Activated CD4-positive, alpha-beta T cell treated with anti-CD3 and anti-CD28 coated beads, Interleukin-2, amount 50 U/mL, for 1 hour (primary cell): ENCODE measurements around the gene METTL24.
"Not testable (repeated sequence)": the region's sequence is repeated elsewhere in the genome, so short reads cannot be mapped to it uniquely, and the experiment has no call there.

Experiments
- DNase-seq: peaks from one replicate; pipeline ENCODE4 v3.0.0-alpha.2; 2020

Gene METTL24

GRCh38 chr6:110332281-110332680 lies 25.9 kb downstream of the METTL24 start:
- DNase-seq = no peak

DNA sequence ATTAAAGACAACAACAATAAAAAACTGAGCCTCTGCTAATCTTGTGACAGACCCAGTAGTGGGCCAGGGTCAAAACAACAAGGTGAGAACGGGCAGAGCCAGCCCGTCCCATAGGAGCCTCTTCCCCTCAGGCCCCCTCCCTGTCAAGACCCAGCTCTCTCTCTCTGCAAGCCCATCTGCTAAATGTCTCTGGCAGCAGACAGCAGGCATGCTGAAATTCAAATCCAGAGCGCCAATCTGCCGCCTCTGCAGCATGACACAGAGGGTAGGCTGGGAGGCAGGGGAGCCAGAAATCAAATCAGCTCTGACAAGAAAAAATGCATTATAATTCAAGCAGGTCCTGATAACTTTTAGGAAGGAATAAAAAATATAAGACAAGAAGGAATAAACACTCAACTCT lies 26.3 kb downstream of the METTL24 start:
- DNase-seq = no peak

DNA sequence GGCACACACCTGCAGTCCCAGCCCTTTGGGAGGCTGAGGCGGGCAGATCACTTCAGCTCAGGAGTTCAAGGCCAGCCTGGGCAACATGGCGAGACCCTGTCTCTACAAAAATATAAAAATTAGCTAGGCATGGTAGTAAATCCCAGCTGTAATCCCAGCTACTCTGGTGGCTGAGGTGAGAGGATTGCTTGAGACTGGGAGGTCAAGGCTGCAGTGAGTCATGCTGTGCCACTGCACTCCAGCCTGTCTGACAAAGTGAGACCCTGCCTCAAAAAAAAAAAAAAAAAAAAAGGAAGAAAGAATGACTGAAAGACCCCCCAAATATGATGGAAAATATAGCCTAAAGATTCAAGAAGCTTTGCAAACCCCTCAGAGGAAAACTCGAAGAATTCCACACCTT lies 26.8 kb downstream of the METTL24 start:
- DNase-seq = no peak

DNA sequence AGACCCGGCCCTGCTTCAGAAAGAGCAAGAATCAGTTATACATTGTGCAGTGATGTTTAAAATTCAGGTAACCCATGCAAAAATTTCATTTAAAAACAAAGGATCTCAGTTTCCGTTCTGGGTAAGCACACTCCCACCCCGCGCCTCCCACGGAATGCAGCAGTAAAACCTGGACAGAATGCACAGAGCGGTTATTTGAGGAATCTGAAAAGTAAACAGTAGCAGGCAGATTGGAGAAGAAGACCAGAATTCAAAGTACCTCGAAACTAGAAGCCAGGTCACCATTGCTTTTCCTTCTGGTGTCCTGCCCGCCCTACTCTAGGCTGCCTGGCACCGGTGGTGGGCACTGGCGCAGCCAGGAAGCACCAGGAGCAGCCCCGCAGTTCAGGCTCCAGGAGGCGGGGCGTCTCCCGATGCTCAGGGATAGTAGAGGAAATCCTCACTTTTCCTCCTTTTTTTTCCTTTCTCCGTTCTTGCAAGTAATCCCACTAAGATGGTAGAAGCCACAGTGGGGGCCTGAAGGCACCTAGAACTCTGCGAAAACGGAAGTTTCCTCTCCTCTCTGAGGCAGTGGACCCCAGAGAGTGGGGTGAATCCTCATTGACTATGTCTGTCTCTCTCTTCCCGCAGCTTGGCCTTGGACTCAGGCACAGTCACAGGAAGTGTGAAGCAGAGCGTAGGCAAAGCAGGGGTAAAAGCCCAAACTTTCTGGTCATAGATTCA lies 28.3 kb downstream of the METTL24 start:
- DNase-seq = no peak

DNA sequence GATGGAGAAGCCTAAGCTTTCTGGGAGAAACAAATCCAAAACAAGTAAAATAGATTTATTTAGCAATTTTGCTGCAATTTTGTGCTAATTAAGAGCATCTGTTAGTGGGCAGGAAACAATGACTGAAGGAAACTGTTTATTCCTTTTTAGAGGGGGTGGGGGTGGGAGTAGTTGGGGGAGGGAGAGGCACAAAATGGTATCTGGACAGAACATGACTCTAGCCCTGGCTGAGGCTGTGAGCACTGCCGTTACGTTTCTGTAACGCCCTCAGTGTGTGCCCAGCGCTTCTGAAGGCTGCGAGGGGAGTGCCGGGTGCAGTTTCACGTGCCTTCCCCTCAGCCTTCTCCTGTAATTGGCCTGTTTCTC lies 28.8 kb downstream of the METTL24 start:
- no peak for DNase-seq

DNA sequence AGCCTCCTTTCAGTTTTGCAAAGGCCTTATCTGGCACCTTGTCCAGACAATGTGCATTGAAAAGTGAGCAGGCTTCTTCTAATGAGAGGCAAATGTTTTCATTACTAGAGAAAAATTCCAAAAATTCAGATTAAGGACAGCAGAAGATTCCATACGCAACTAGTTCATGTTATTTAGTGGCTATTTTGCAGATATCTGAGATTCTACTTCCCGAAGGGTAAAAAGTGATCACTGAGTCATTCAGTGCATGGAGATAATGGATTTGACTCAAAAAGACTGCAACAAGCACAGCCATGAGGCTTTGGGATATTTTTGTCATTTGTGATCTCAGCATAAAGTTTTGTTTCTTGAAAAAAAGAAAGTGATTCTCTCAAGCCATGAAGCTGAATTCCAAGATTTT lies 29.9 kb downstream of the METTL24 start:
- no peak for DNase-seq

GRCh38 chr6:110327391-110327790 lies 30.8 kb downstream of the METTL24 start:
- DNase-seq = no peak

DNA sequence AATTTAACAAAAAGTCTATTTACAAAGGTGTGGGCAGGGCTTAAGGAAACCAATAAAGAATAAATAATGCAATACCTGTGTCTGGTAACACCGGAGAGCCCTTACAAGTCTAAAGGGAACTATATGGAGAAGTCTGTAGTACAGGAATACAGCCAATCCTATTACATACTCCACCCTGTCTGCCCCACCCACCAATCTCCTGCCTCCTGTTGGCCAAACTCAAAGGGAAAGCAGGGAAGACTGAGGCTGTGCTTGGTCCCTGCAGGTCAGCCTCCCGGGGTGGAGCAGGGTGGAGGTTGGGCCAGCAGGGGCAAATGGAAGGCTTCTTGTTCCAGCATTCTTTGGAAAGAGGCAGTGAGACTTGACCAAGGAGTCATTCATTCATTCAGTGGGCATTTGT lies 31.5 kb downstream of the METTL24 start:
- no peak for DNase-seq

DNA sequence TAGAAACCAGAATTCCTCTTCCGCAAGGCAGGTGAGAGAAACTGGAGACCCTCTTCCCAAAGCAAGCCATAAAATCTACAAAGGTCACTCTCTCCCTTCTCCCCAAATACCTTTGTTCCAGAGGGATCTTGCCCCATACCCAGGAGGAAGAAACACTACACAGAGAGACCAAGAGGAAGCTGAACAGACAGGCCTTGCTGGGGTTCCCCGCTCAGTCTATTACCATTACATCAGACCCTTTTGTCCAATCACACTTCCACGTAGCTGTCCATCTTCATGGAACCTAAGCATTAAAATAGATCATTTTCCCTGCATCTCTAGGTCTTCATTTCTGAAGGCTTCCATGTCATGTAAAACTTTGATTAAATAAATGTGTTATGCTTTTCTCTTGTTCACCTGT lies 32.1 kb downstream of the METTL24 start:
- no peak for DNase-seq

DNA sequence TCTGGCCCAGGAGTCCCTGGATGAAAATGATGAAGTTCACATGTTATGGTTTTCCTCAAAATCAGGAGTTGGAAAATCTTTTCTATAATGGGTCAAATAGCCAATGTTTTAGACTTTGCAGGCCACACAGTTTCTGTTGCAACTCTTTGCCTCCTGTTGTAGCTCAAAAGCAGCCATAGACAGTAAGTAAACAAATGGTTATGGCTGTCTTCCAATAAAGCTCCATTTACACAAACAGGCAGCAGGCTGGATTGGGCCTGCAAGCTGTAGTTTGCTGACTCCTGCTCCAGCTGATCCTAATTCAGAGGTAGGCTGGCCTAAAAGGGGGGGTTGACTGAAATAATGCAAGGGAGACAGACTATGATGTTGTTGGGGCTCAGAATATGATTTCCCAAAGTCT lies 33.0 kb downstream of the METTL24 start:
- no peak for DNase-seq

GRCh38 chr6:110324548-110324947 lies 33.6 kb downstream of the METTL24 start:
- no peak for DNase-seq

DNA sequence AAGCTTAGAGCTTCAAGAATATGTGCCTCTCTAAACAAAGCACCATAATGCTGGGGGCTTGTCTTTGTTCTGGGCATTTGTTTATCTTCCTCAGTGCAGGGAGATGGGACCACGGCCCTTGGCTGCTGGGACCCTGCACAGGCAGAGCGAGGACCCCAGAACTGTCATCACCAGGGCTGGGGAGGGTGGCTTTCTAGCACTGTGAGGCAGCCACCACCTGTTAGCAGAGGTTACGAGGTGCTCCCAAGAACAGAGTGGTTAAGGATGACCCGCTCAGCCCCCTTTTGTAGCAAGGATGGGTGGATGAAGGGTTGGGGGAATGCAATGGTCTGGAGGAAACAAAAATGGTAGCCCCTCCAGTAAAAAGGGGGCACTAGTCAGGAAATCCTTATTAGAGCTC lies 34.9 kb downstream of the METTL24 start:
- no peak for DNase-seq

GRCh38 chr6:110322874-110323242 lies 35.3 kb downstream of the METTL24 start:
- DNase-seq = no peak

- no peak for DNase-seq
Measured at GRCh38 chr6:110322151-110322873, 35.8 kb downstream of the METTL24 start.

GRCh38 chr6:110320307-110320706 lies 37.8 kb downstream of the METTL24 start:
- DNase-seq = no peak

GRCh38 chr6:110319843-110320242 lies 38.3 kb downstream of the METTL24 start:
- DNase-seq = no peak

- no peak for DNase-seq
Measured at GRCh38 chr6:110319381-110319780, 38.8 kb downstream of the METTL24 start.

GRCh38 chr6:110318971-110319370 lies 39.2 kb downstream of the METTL24 start:
- DNase-seq = no peak

GRCh38 chr6:110317646-110318045 lies 40.5 kb downstream of the METTL24 start:
- DNase-seq = no peak

GRCh38 chr6:110317189-110317588 lies 41.0 kb downstream of the METTL24 start:
- DNase-seq = no peak

GRCh38 chr6:110315869-110316398 lies 42.2 kb downstream of the METTL24 start:
- no peak for DNase-seq

GRCh38 chr6:110315207-110315868 lies 42.8 kb downstream of the METTL24 start:
- DNase-seq = no peak

DNA sequence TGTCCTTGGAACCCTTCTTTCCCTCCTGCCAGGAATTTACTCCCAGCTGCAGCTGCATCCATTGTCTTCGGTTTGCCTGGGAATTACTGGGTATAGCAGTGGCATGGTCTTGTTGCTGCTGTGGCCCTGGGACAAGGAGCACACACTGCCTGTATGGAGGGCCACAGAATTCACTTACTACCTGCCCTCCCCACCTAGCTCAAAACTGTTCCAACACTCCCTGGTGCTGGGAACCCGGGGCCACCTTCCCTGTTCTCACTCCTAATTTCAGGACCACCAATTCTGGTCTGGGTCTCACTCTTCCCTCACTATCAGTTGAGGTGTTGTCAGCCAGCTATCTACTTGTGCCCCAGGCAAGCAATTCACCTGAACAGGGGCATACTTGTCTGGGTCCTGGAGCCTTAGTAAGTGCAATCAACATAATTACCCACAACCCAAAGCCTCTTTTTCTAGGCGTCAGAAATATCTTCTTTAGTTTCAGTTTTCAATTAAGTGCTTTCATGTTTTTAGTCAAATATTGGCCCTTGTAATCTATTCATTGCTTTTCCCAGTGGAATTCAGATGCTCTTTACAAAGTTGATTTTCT lies 47.2 kb downstream of the METTL24 start:
- DNase-seq = no peak

DNA sequence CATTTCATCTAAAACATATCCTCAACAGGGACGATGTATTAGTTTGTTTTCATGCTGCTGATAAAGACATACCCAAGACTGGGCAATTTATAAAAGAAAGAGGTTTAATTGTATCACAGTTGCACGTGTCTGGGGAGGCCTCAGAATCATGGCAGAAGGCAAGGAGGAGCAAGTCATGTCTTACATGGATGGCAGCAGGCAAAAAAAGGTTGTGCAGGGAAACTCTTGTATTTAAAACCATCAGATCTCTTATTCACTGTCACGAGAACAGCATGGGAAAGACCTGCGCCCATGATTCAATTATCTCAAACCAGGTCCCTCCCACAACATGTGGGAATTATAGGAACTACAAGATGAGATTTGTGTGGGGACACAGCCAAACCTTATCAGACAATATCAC lies 48.7 kb downstream of the METTL24 start:
- DNase-seq = not testable (repeated sequence)
